ENCODE data around the gene CNPY2. TPM values are rescaled to one million over a fixed set of nuclear protein-coding genes. Genes with fewer than 3 reads are reported as not detected.

Gene CNPY2
- total and polyA plus RNA-seq, 2 of the 13 experiments (the other 11 are each of a cell fraction or from before 2014, with no cell fraction given): 285 to 356 TPM

- TF ChIP-seq ZBTB4 (CRISPR knock-in tag; IDR thresholded peaks at IDR 0.05; ENCODE audit: borderline replicate concordance): no peak
- TF ChIP-seq POLR2AphosphoS2 (IDR thresholded peaks at IDR 0.05; ENCODE audit: low read depth, low read length): 0 out of 2 replicates have a peak, but pooled peaks have one; percentile 44
- TF ChIP-seq ZNF577 (CRISPR knock-in tag; IDR thresholded peaks at IDR 0.05; ENCODE audit: borderline replicate concordance, low read depth): peak; percentile 72; the same call in 1 of the 2 replicates
- TF ChIP-seq ZNF75D (CRISPR knock-in tag; IDR thresholded peaks at IDR 0.05; ENCODE audit: borderline replicate concordance): no peak
- TF ChIP-seq ADNP (CRISPR knock-in tag; IDR thresholded peaks at IDR 0.05): no peak
- TF ChIP-seq RERE (CRISPR knock-in tag; IDR thresholded peaks at IDR 0.05; ENCODE audit: low read depth): no peak
- 0 out of 2 replicates have a peak, but pooled peaks have one; percentile 39 for TF ChIP-seq ZNF850 (CRISPR knock-in tag; conservative IDR thresholded peaks at IDR 0.05)
- TF ChIP-seq ZNF816 (CRISPR knock-in tag; IDR thresholded peaks at IDR 0.05; ENCODE audit: borderline replicate concordance): 0 out of 2 replicates have a peak, but pooled peaks have one; percentile 16
- TF ChIP-seq ZNF761 (CRISPR knock-in tag; conservative IDR thresholded peaks at IDR 0.05): no peak
- no peak for TF ChIP-seq RARA (CRISPR knock-in tag; IDR thresholded peaks at IDR 0.05)
- peak; percentile 38; the same call in 1 of the 2 replicates for TF ChIP-seq ZNF737 (CRISPR knock-in tag; IDR thresholded peaks at IDR 0.05; ENCODE audit: borderline replicate concordance)
- TF ChIP-seq, protein P1, sequence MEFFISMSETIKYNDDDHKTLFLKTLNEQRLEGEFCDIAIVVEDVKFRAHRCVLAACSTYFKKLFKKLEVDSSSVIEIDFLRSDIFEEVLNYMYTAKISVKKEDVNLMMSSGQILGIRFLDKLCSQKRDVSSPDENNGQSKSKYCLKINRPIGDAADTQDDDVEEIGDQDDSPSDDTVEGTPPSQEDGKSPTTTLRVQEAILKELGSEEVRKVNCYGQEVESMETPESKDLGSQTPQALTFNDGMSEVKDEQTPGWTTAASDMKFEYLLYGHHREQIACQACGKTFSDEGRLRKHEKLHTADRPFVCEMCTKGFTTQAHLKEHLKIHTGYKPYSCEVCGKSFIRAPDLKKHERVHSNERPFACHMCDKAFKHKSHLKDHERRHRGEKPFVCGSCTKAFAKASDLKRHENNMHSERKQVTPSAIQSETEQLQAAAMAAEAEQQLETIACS (CRISPR knock-in tag; IDR thresholded peaks at IDR 0.05): no peak
- no peak for TF ChIP-seq NFIB (CRISPR knock-in tag; IDR thresholded peaks at IDR 0.05; ENCODE audit: borderline replicate concordance)
- no peak for TF ChIP-seq ZNF260 (CRISPR knock-in tag; IDR thresholded peaks at IDR 0.05; ENCODE audit: borderline replicate concordance, low read depth)
- no peak for TF ChIP-seq ZNF784 (CRISPR knock-in tag; IDR thresholded peaks at IDR 0.05; ENCODE audit: borderline replicate concordance)
- 0 out of 2 replicates have a peak, but pooled peaks have one; percentile 38 for TF ChIP-seq ZNF564 (CRISPR knock-in tag; IDR thresholded peaks at IDR 0.05)
Measured at GRCh38 chr12:56299853-56300643, 15.7 kb downstream of the CNPY2 start, which contains the start of gene CS (continued).

Measured in HepG2 (cell line).